ENCODE data around the gene MYO16.

GRCh38 chr13:109026266-109026665 lies 396.9 kb downstream of the MYO16 start:
- no peak for TF ChIP-seq CTCF (conservative IDR thresholded peaks at IDR 0.05; ENCODE audit: low read length)
- TF ChIP-seq EZH2phosphoT487 (IDR thresholded peaks at IDR 0.05; ENCODE audit: borderline replicate concordance) = no peak
